Liver (tissue), 9 donors: ENCODE measurements around the gene ACOT11. TPM values are rescaled to one million over a fixed set of nuclear protein-coding genes. Genes with fewer than 3 reads are reported as not detected.

Experiments
- DNase-seq: peaks from one replicate; pipeline ENCODE4 v3.0.0-alpha.2; 2017; ENCODE audit warnings: low spot score
- H3K27ac ChIP-seq, 2 donors: one replicate each; pipeline ENCODE4 v1.7.0; 2013; ENCODE audit warnings: inconsistent platforms in 2 of 2, low read length in 2 of 2, control low read depth in 1 of 2, low read depth in 1 of 2, mild to moderate bottlenecking in 1 of 2
- H3K27me3 ChIP-seq, 4 donors: one replicate each; pipeline versions ENCODE4 v1.6.1 to v1.7.0; 2013; ENCODE audit warnings: low read length in 3 of 4, inconsistent platforms in 1 of 4, mild to moderate bottlenecking in 1 of 4, moderate library complexity in 1 of 4; ENCODE audit not compliant: control insufficient read depth in 4 of 4, insufficient read depth in 4 of 4
- H3K36me3 ChIP-seq, 4 donors: one replicate each; pipeline versions ENCODE4 v1.6.1 to v1.7.0; 2013; ENCODE audit warnings: low read length in 3 of 4, mild to moderate bottlenecking in 3 of 4, low read depth in 1 of 4, moderate library complexity in 1 of 4; ENCODE audit not compliant: control insufficient read depth in 4 of 4, insufficient read depth in 3 of 4
- H3K4me1 ChIP-seq, 4 donors: one replicate each; pipeline versions ENCODE4 v1.6.1 to v1.7.0; 2013; ENCODE audit warnings: low read length in 3 of 4, mild to moderate bottlenecking in 3 of 4, moderate library complexity in 1 of 4; ENCODE audit not compliant: control insufficient read depth in 4 of 4, insufficient read depth in 4 of 4
- H3K4me3 ChIP-seq, 3 donors: one replicate each; pipeline versions ENCODE4 v1.6.1 to v1.7.0; 2013; ENCODE audit warnings: low read length in 3 of 3, control low read depth in 1 of 3, low read depth in 1 of 3, mild to moderate bottlenecking in 1 of 3
- H3K9ac ChIP-seq, 2 donors: one replicate each; pipeline ENCODE4 v1.7.0; 2013; ENCODE audit warnings: low read length in 2 of 2, mild to moderate bottlenecking in 2 of 2, moderate library complexity in 2 of 2, control low read depth in 1 of 2, low read depth in 1 of 2
- H3K9me3 ChIP-seq, 4 donors: one replicate each; pipeline versions ENCODE4 v1.6.1 to v1.7.0; 2013; ENCODE audit warnings: low read length in 3 of 4; ENCODE audit not compliant: control insufficient read depth in 4 of 4
- ATF3 ChIP-seq: IDR thresholded peaks from 2 replicates; pipeline ENCODE4 v1.6.1; 2016; ENCODE audit warnings: antibody characterized with exemption
- CTCF ChIP-seq: fragments of 150-350 bp; IDR thresholded peaks from 2 replicates; pipeline ENCODE4 v1.5.1; 2017; ENCODE audit warnings: improper control_type of control experiment, low read depth, low read length; ENCODE audit not compliant: missing input control
- EGR1 ChIP-seq, 2 donors: IDR thresholded peaks; 2 replicates each; pipeline ENCODE4 v1.6.1; 2016 to 2018; ENCODE audit warnings: antibody characterized with exemption in 2 of 2, low read depth in 2 of 2
- FOXA1 ChIP-seq: IDR thresholded peaks from 2 replicates; pipeline ENCODE4 v1.6.1; 2016; ENCODE audit warnings: antibody characterized with exemption
- FOXA2 ChIP-seq: IDR thresholded peaks from 2 replicates; pipeline ENCODE4 v1.6.1; 2016; ENCODE audit warnings: antibody characterized with exemption
- GABPA ChIP-seq, 2 donors: IDR thresholded peaks in 1 of 2; conservative IDR thresholded peaks in 1 of 2; 2 replicates each; pipeline ENCODE4 v1.6.1; 2016; ENCODE audit warnings: antibody characterized with exemption in 2 of 2, mild to moderate bottlenecking in 1 of 2, moderate library complexity in 1 of 2
- HNF4A ChIP-seq, 2 donors: conservative IDR thresholded peaks; 2 replicates each; pipeline ENCODE4 v1.6.1; 2016; ENCODE audit warnings: antibody characterized with exemption in 2 of 2, mild to moderate bottlenecking in 2 of 2
- HNF4G ChIP-seq: IDR thresholded peaks from 2 replicates; pipeline ENCODE4 v1.6.1; 2016; ENCODE audit warnings: antibody characterized with exemption
- JUND ChIP-seq, 2 donors: IDR thresholded peaks; 2 replicates each; pipeline ENCODE4 v1.6.1; 2016; ENCODE audit warnings: antibody characterized with exemption in 2 of 2
- MAX ChIP-seq: IDR thresholded peaks from 2 replicates; pipeline ENCODE4 v1.6.1; 2016; ENCODE audit warnings: antibody characterized with exemption
- NR2F2 ChIP-seq: IDR thresholded peaks from 2 replicates; pipeline ENCODE4 v1.6.1; 2016; ENCODE audit warnings: antibody characterized with exemption
- RAD21 ChIP-seq, 2 donors: IDR thresholded peaks; 2 replicates each; pipeline ENCODE4 v1.6.1; 2016; ENCODE audit warnings: antibody characterized with exemption in 2 of 2, mild to moderate bottlenecking in 2 of 2
- REST ChIP-seq: IDR thresholded peaks from 2 replicates; pipeline ENCODE4 v1.6.1; 2016; ENCODE audit warnings: antibody characterized with exemption, mild to moderate bottlenecking
- RXRA ChIP-seq, 2 donors: IDR thresholded peaks; 2 replicates each; pipeline ENCODE4 v1.6.1; 2017 to 2018; ENCODE audit warnings: antibody characterized with exemption in 2 of 2, mild to moderate bottlenecking in 1 of 2
- SP1 ChIP-seq: IDR thresholded peaks from 2 replicates; pipeline ENCODE4 v1.6.1; 2018; ENCODE audit warnings: antibody characterized with exemption, mild to moderate bottlenecking
- TAF1 ChIP-seq: conservative IDR thresholded peaks from 2 replicates; pipeline ENCODE4 v1.6.1; 2016; ENCODE audit warnings: antibody characterized with exemption, mild to moderate bottlenecking
- YY1 ChIP-seq: IDR thresholded peaks from 2 replicates; pipeline ENCODE4 v1.6.1; 2016; ENCODE audit warnings: antibody characterized with exemption, mild to moderate bottlenecking
- ZBTB33 ChIP-seq: IDR thresholded peaks from 2 replicates; pipeline ENCODE4 v1.6.1; 2016; ENCODE audit warnings: antibody characterized with exemption
- WGBS: extraction: QIAGEN DNeasy Blood & Tissue Kit; methylation state at CpG from one replicate; pipeline ENCODE4 v1.1.7; 2013; 5-methylcytosine and 5-hydroxymethylcytosine counted together
- polyA plus RNA-seq, 2 donors: library from polyadenylated mRNA; stranded (reverse) in 1 of 2; unstranded in 1 of 2; fragments of 200-250 nt in 1 of 2; fragments of >200 nt in 1 of 2; fragmentation: Nextera tagmentation in 1 of 2; extraction: Ambion mirVana in 1 of 2; gene quantifications; one replicate each; pipeline versions ENCODE4 v1.2.1 to v1.2.3, GENCODE V29; 2013 to 2015
- total RNA-seq, 2 donors: library from RNA; depleted of rRNA; stranded (reverse); fragments of >200 nt; gene quantifications; one replicate each; pipeline ENCODE4 v1.2.3, GENCODE V29; 2014
- donor health status: healthy.
- donor health status: healthy.
- donor health status: healthy.
- donor health status: healthy.
- donor health status: healthy.

The ACOT11 gene
- total and polyA plus RNA-seq, 4 donors: 0.13 to 1.1 (median 0.50) TPM

- Histone ChIP-seq H3K9me3 (no peaks in the 10 kb centered on the region), H3K4me3 (no peak overlapping the region), H3K27ac (no peak overlapping the region), H3K36me3 (no peaks in the 10 kb centered on the region), H3K27me3 (no peaks in the 10 kb centered on the region), H3K9ac (no peak overlapping the region), H3K4me1 (no peaks in the 10 kb centered on the region)
- DNase-seq: no peak
- WGBS: 82% methylated on average over 1 of the region's 1 CpG
- TF ChIP-seq RXRA (IDR thresholded peaks at IDR 0.05) (no peak), REST (no peak), ZBTB33 (no peak)
These were observed 19.4 kb upstream of the ACOT11 start for GRCh38 chr1:54528613-54529012.

GRCh38 chr1:54532033-54532432 is 16.0 kb upstream of the ACOT11 start:
- Histone ChIP-seq H3K36me3 (no peaks in the 10 kb centered on the region), H3K27ac (no peak overlapping the region), H3K27me3 (no peaks in the 10 kb centered on the region), H3K4me3 (no peak overlapping the region), H3K9me3 (no peaks in the 10 kb centered on the region), H3K9ac (no peak overlapping the region), H3K4me1 (no peaks in the 10 kb centered on the region)
- WGBS: 94% methylated on average over 2 of the region's 2 CpGs
- TF ChIP-seq FOXA2: no peak
- no peak for TF ChIP-seq ATF3
- TF ChIP-seq EGR1 (IDR thresholded peaks at IDR 0.05; ENCODE audit: low read depth in 2 of 2): no peak
- no peak for TF ChIP-seq MAX
- no peak for TF ChIP-seq FOXA1
- TF ChIP-seq JUND (IDR thresholded peaks at IDR 0.05): no peak
- TF ChIP-seq YY1: no peak
- TF ChIP-seq TAF1: no peak
- no peak for TF ChIP-seq SP1
- no peak for TF ChIP-seq RAD21 (IDR thresholded peaks at IDR 0.05)
- TF ChIP-seq NR2F2: no peak
- TF ChIP-seq GABPA (IDR thresholded peaks at IDR 0.05 in 1 of 2, conservative IDR thresholded peaks at IDR 0.05 in 1 of 2): no peak
- TF ChIP-seq HNF4G: no peak
- no peak for TF ChIP-seq RXRA (IDR thresholded peaks at IDR 0.05)
- TF ChIP-seq REST: no peak
- no peak for TF ChIP-seq CTCF
- TF ChIP-seq HNF4A (conservative IDR thresholded peaks at IDR 0.05): no peak
- no peak for TF ChIP-seq ZBTB33
- no peak for DNase-seq
